Tibial artery (tissue), 4 donors: ENCODE results near the gene NAT14.

Experiments used
- DNase-seq, 2 donors: peaks; one replicate each; pipeline ENCODE4 v3.0.0-alpha.2; 2019
- H3K27ac ChIP-seq, 2 donors: fragments of 200-600 bp; sonication (generic) in 1 of 2; 1 replicate in 1 of 2; 2 replicates in 1 of 2; pipeline ENCODE4 v1.5.1; 2018 to 2019; ENCODE audit warnings: mild to moderate bottlenecking in 1 of 2
- H3K27me3 ChIP-seq, 2 donors: fragments of 200-600 bp; sonication (generic) in 1 of 2; one replicate each; pipeline versions ENCODE4 v1.5.1 to v1.6.0; 2016 to 2019
- H3K36me3 ChIP-seq, 3 donors: fragments of 200-600 bp; sonication (generic) in 2 of 3; one replicate each; pipeline ENCODE4 v1.5.1; 2016 to 2019; ENCODE audit warnings: mild to moderate bottlenecking in 2 of 3
- H3K4me1 ChIP-seq, 4 donors: fragments of 200-600 bp; sonication (generic) in 2 of 4; 1 replicate in 3 of 4; 2 replicates in 1 of 4; pipeline ENCODE4 v1.5.1; 2016 to 2019
- H3K4me3 ChIP-seq, 2 donors: fragments of 200-600 bp; sonication (generic) in 1 of 2; 1 replicate in 1 of 2; 2 replicates in 1 of 2; pipeline ENCODE4 v1.5.1; 2018 to 2019; ENCODE audit warnings: mild to moderate bottlenecking in 2 of 2
- H3K9me3 ChIP-seq, 3 donors: fragments of 200-600 bp; sonication (generic) in 1 of 3; one replicate each; pipeline ENCODE4 v1.5.1; 2016 to 2019
- intact Hi-C: fragments of 100-400 bp; cut with DNase I; formaldehyde crosslinking; loops from one replicate; pipeline ENCODE4 v1.15.0; 2023; ENCODE audit warnings: low total_unique reads
- TF ChIP-seq, protein P1 (sequence below), 2 experiments: fragments of 200-600 bp in 1 of 2; fragments of 450-650 bp in 1 of 2; IDR thresholded peaks; one replicate each; pipeline ENCODE4 v1.5.1; 2017 to 2019; ENCODE audit warnings: antibody characterized with exemption in 2 of 2, mild to moderate bottlenecking in 1 of 2, moderate library complexity in 1 of 2

Gene NAT14

DNA sequence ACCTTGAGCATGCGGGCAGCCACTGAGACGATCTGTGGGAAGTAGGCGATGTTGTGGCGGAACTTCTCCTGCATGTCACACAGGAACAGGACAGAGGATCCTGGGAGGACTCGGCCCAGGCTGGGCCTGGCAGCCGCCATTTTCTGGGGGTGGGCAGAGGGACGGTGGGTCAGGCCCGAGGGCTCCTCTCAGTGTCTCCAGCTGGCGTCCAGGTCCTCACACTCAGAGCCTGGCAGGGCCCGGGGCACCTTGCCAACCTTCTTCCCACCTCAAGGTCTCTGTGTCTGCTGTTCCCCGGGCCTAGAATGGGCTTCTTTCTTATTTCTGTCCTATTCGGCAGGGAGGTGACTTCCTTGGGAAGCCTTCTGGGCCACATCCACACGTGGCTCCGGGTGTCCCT, 28.6 kb upstream of the NAT14 start:
- H3K4me3 ChIP-seq = no peak overlapping the region
- H3K36me3 ChIP-seq = peaks cover 0 to 25% (median 16%) of the 10 kb centered on the region in 3 donors
- H3K27me3 ChIP-seq = peaks cover 4 to 20% of the 10 kb centered on the region in 2 donors
- no peak overlapping the region for H3K27ac ChIP-seq
- TF ChIP-seq, protein P1, sequence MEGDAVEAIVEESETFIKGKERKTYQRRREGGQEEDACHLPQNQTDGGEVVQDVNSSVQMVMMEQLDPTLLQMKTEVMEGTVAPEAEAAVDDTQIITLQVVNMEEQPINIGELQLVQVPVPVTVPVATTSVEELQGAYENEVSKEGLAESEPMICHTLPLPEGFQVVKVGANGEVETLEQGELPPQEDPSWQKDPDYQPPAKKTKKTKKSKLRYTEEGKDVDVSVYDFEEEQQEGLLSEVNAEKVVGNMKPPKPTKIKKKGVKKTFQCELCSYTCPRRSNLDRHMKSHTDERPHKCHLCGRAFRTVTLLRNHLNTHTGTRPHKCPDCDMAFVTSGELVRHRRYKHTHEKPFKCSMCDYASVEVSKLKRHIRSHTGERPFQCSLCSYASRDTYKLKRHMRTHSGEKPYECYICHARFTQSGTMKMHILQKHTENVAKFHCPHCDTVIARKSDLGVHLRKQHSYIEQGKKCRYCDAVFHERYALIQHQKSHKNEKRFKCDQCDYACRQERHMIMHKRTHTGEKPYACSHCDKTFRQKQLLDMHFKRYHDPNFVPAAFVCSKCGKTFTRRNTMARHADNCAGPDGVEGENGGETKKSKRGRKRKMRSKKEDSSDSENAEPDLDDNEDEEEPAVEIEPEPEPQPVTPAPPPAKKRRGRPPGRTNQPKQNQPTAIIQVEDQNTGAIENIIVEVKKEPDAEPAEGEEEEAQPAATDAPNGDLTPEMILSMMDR (IDR thresholded peaks at IDR 0.05) = no peak
- intact Hi-C loops = no loop called here
- no peak for DNase-seq
- peaks cover 0 to 33% (median 29%) of the 10 kb centered on the region in 4 donors for H3K4me1 ChIP-seq
- H3K9me3 ChIP-seq = no peaks in the 10 kb centered on the region

DNA sequence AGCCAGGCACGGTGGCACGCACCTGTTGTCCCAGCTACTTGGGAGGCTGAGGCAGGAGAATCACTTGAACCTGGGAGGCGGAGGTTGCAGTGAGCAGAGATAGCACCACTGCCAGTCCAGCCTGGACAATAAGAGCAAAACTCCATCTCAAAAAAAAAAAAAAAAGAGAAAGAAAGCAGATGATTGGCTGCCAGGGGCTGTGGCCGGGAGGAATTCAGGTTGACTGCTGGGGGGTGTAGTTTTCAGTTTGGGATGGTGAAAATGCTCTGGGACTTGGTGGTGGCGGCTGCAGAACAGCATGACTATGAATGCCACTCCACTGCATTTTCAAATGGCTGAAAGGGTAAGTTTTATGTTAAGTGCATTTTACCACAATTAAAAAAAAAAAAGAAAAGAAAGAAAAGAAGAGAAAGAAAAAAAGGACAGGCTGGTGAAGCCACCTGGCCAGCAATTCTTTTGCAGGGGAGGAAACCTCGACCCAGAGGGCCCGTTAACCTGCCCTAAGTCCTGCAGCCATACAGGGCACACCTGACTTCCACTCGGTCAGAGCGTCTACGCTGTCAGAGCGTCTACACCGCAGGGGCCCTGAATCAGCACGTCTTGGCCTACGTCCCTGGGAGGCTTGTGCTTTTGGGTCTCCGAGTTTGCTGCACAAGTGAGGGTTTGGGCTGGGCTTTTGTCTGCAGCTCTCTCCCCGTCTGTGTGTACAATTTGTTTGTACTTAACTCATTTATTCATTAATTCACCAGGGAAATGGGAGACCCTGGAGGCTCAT, 27.1 kb upstream of the NAT14 start:
- Histone ChIP-seq H3K9me3 (no peaks in the 10 kb centered on the region), H3K36me3 (peaks cover 0 to 25% (median 16%) of the 10 kb centered on the region in 3 donors), H3K27ac (no peak overlapping the region), H3K4me3 (no peak overlapping the region), H3K4me1 (peaks cover 0 to 23% (median 16%) of the 10 kb centered on the region in 4 donors), H3K27me3 (peaks cover 0 to 5% of the 10 kb centered on the region in 2 donors)
- intact Hi-C loops = no loop called here
- DNase-seq = no peak
- TF ChIP-seq, protein P1 (IDR thresholded peaks at IDR 0.05) = no peak

GRCh38 chr19:55459551-55459949, 25.4 kb upstream of the NAT14 start:
- no peak for DNase-seq
- Histone ChIP-seq H3K27ac (peak overlapping the region; percentile 83 to 91), H3K9me3 (no peaks in the 10 kb centered on the region), H3K27me3 (no peaks in the 10 kb centered on the region), H3K4me1 (peaks cover 0 to 20% (median 15%) of the 10 kb centered on the region in 4 donors), H3K36me3 (peaks cover 0 to 21% (median 16%) of the 10 kb centered on the region in 3 donors), H3K4me3 (no peak overlapping the region)
- intact Hi-C loops = no loop called here
- TF ChIP-seq, protein P1 (IDR thresholded peaks at IDR 0.05) = no peak

- H3K27me3 ChIP-seq = no peaks in the 10 kb centered on the region
- peak overlapping the region; percentile 86 to 97 for H3K4me3 ChIP-seq
- no peaks in the 10 kb centered on the region for H3K9me3 ChIP-seq
- intact Hi-C loops = no loop called here
- H3K36me3 ChIP-seq = peaks cover 0 to 15% (median 11%) of the 10 kb centered on the region in 3 donors
- TF ChIP-seq, protein P1 (IDR thresholded peaks at IDR 0.05) = no peak
- peak overlapping the region; percentile 83 to 91 for H3K27ac ChIP-seq
- no peak for DNase-seq
- H3K4me1 ChIP-seq = peaks cover 0 to 20% (median 15%) of the 10 kb centered on the region in 4 donors
Observed at GRCh38 chr19:55459950-55460657, 24.9 kb upstream of the NAT14 start.

DNA sequence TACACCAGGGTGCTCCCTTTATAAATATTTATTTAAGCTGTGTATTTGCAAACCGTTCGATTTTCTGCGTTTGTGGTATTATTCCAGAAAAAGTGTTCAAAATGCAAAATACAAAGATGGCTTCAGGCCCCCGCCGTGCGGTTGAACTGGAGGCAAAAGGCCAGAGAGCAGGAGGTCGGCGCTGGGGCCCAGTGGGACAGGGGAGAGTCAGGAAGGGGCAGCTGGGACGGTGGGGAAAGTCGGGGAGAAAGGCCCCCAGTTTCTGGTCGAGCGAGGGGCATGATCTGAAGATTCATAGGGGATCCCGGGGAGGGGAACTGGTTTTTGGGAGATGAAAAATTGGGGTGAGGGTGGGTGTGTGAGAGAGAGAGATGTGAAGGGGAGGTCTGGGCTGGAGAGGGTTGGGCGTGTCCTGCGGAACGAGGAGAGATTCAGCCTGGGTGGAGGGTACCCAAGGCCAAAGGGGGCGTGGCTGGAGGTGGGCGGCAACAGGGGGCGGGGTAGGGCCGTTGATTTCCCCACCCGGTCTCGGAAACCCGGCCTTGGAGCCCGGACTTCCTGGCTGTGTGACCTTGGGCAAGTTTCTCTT, 24.2 kb upstream of the NAT14 start:
- H3K36me3 ChIP-seq = peaks cover 0 to 9% (median 5%) of the 10 kb centered on the region in 3 donors
- H3K9me3 ChIP-seq = no peaks in the 10 kb centered on the region
- H3K4me1 ChIP-seq = peaks cover 0 to 20% (median 15%) of the 10 kb centered on the region in 4 donors
- TF ChIP-seq, protein P1 (IDR thresholded peaks at IDR 0.05) = no peak
- peak; percentile 83 to 90 for DNase-seq
- H3K27ac ChIP-seq = peak overlapping the region; percentile 83 to 91
- intact Hi-C loops = no loop called here
- H3K4me3 ChIP-seq = peak overlapping the region; percentile 86 to 97
- no peaks in the 10 kb centered on the region for H3K27me3 ChIP-seq
